Gastrocnemius medialis (tissue), 4 donors: ENCODE results near the gene CNGA4. TPM values are rescaled to one million over a fixed set of nuclear protein-coding genes. Genes with fewer than 3 reads are reported as not detected.

ENCODE experiments used
- ATAC-seq, 2 donors: fragments of 150-250 bp; one replicate each; pipeline ENCODE4 v1.9.1; 2016
- DNase-seq, 2 donors: peaks; one replicate each; pipeline ENCODE4 v3.0.0-alpha.2; 2019
- H3K27ac ChIP-seq, 4 donors: fragments of 200-600 bp; sonication (generic); 1 replicate in 1 of 4; 2 replicates in 3 of 4; pipeline ENCODE4 v1.5.1; 2016 to 2018; ENCODE audit warnings: mild to moderate bottlenecking in 2 of 4, moderate library complexity in 1 of 4
- H3K27me3 ChIP-seq, 3 donors: fragments of 200-600 bp; sonication (generic) in 2 of 3; 1 replicate in 1 of 3; 2 replicates in 2 of 3; pipeline versions ENCODE4 v1.5.1 to v1.6.0; 2016 to 2019; ENCODE audit warnings: mild to moderate bottlenecking in 1 of 3, moderate library complexity in 1 of 3
- H3K36me3 ChIP-seq, 2 donors: fragments of 200-600 bp; sonication (generic) in 1 of 2; one replicate each; pipeline ENCODE4 v1.5.1; 2017 to 2018
- H3K4me1 ChIP-seq, 2 donors: fragments of 200-600 bp; sonication (generic) in 1 of 2; one replicate each; pipeline ENCODE4 v1.5.1; 2016 to 2017; ENCODE audit warnings: mild to moderate bottlenecking in 2 of 2
- H3K4me3 ChIP-seq, 4 donors: fragments of 200-600 bp; sonication (generic) in 3 of 4; 1 replicate in 1 of 4; 2 replicates in 3 of 4; pipeline ENCODE4 v1.5.1; 2016 to 2019; ENCODE audit warnings: mild to moderate bottlenecking in 2 of 4
- H3K9me3 ChIP-seq, 3 donors: fragments of 200-600 bp; sonication (generic) in 2 of 3; 1 replicate in 1 of 3; 2 replicates in 2 of 3; pipeline ENCODE4 v1.5.1; 2016 to 2019
- CTCF ChIP-seq, 5 experiments: fragments of 450-650 bp in 3 of 5; fragments of 200-600 bp in 2 of 5; sonication (generic) in 2 of 5; IDR thresholded peaks in 4 of 5; conservative IDR thresholded peaks in 1 of 5; 1 replicate in 4 of 5; 2 replicates in 1 of 5; pipeline ENCODE4 v1.5.1; 2016 to 2019; ENCODE audit warnings: antibody characterized with exemption in 5 of 5, mild to moderate bottlenecking in 3 of 5, moderate library complexity in 3 of 5
- POLR2A ChIP-seq, 2 donors: fragments of 450-650 bp; IDR thresholded peaks; one replicate each; pipeline ENCODE4 v1.6.1; 2017; ENCODE audit warnings: antibody characterized with exemption in 2 of 2, mild to moderate bottlenecking in 2 of 2, moderate library complexity in 2 of 2
- in situ Hi-C, 4 donors: fragments of 200-750 bp; cut with MboI; loops; one replicate each; pipeline versions ENCODE4 v1.15.0 to v1.8.0; 2017; ENCODE audit warnings: low sequenced_read_pairs in 4 of 4
- intact Hi-C: fragments of 100-400 bp; cut with DNase I; formaldehyde crosslinking; loops from one replicate; pipeline ENCODE4 v1.15.1; 2023; ENCODE audit warnings: low total_unique reads
- total RNA-seq, 4 donors: library from RNA; depleted of rRNA; stranded (reverse); fragments of >200 nt; gene quantifications; one replicate each; pipeline versions ENCODE4 v1.1.0 to v1.2.3, GENCODE V29; 2016

Gene CNGA4
- total RNA-seq, 4 donors from 2014 or later: not detected

- H3K27me3 ChIP-seq: no peaks in the 10 kb centered on the region
- no peaks in the 10 kb centered on the region for H3K9me3 ChIP-seq
- intact Hi-C loops: no loop called here
- no peak overlapping the region for H3K4me3 ChIP-seq
- no peak for ATAC-seq
- no peaks in the 10 kb centered on the region for H3K36me3 ChIP-seq
- TF ChIP-seq POLR2A (IDR thresholded peaks at IDR 0.05) (no peak), CTCF (IDR thresholded peaks at IDR 0.05 in 4 of 5, conservative IDR thresholded peaks at IDR 0.05 in 1 of 5) (no peak)
- H3K4me1 ChIP-seq: no peaks in the 10 kb centered on the region
- in situ Hi-C loops: no loop called here
- H3K27ac ChIP-seq: no peak overlapping the region
- no peak for DNase-seq
These were observed 45.4 kb downstream of the CNGA4 start for GRCh38 chr11:6284250-6284649.

GRCh38 chr11:6285019-6285418 is 46.1 kb downstream of the CNGA4 start:
- ATAC-seq (no peak), DNase-seq (no peak)
- Histone ChIP-seq H3K4me3 (no peak overlapping the region), H3K36me3 (no peaks in the 10 kb centered on the region), H3K9me3 (no peaks in the 10 kb centered on the region), H3K27me3 (no peaks in the 10 kb centered on the region), H3K27ac (no peak overlapping the region), H3K4me1 (no peaks in the 10 kb centered on the region)
- in situ Hi-C loops (no loop called here), intact Hi-C loops (no loop called here)
- TF ChIP-seq POLR2A (IDR thresholded peaks at IDR 0.05) (no peak), CTCF (IDR thresholded peaks at IDR 0.05 in 4 of 5, conservative IDR thresholded peaks at IDR 0.05 in 1 of 5) (no peak)

Other genes with a start within 250 kb of the CNGA4 start
- not detected for gene OR56A4, start 232.1 kb upstream of the CNGA4 start, total RNA-seq
- not detected for gene OR56A1, start 208.3 kb upstream of the CNGA4 start, total RNA-seq
- gene OR56B4, start 131.4 kb upstream of the CNGA4 start, total RNA-seq: not detected
- gene OR52B2, start 68.8 kb upstream of the CNGA4 start, total RNA-seq: not detected
- not detected for gene OR52W1, start 39.9 kb upstream of the CNGA4 start, total RNA-seq
- not detected for gene C11orf42, start 33.5 kb upstream of the CNGA4 start, total RNA-seq
- gene FHIP1B, start 4.5 kb upstream of the CNGA4 start, total RNA-seq: 10 to 100 TPM; 23.9 to 41.7 (median 33.9) TPM
- not detected for gene CCKBR, start 20.7 kb downstream of the CNGA4 start, total RNA-seq
- gene CAVIN3, start 81.4 kb downstream of the CNGA4 start, total RNA-seq: 10 to 100 TPM; 12.9 to 53.6 (median 34.1) TPM
- gene SMPD1, start 151.4 kb downstream of the CNGA4 start, total RNA-seq: 10 to 100 TPM; 19.2 to 56.1 (median 42.4) TPM
- gene APBB1, start 180.0 kb downstream of the CNGA4 start, total RNA-seq: 10 to 100 TPM; 18.5 to 49.2 (median 46.2) TPM
- 10 to 100 TPM in 1 of 4 donors, 1 to 10 TPM in 1, not detected in 2; 8.7 to 17.6 TPM for gene HPX, start 201.9 kb downstream of the CNGA4 start, total RNA-seq
- 10 to 100 TPM; 15.3 to 20.0 (median 16.5) TPM for gene TRIM3, start 234.9 kb downstream of the CNGA4 start, total RNA-seq
- 10 to 100 TPM; 20.1 to 27.8 (median 24.4) TPM for gene ARFIP2, start 242.2 kb downstream of the CNGA4 start, total RNA-seq
- gene TIMM10B, start 242.4 kb downstream of the CNGA4 start, total RNA-seq: 10 to 100 TPM; 10.0 to 14.5 (median 12.4) TPM